RPMI8226 (cell line): Measurements from ENCODE around the gene CXCR4.

Experiments used
- DNase-seq: peaks from one replicate; pipeline ENCODE4 v3.0.0-alpha.2; 2015

Gene CXCR4

DNA sequence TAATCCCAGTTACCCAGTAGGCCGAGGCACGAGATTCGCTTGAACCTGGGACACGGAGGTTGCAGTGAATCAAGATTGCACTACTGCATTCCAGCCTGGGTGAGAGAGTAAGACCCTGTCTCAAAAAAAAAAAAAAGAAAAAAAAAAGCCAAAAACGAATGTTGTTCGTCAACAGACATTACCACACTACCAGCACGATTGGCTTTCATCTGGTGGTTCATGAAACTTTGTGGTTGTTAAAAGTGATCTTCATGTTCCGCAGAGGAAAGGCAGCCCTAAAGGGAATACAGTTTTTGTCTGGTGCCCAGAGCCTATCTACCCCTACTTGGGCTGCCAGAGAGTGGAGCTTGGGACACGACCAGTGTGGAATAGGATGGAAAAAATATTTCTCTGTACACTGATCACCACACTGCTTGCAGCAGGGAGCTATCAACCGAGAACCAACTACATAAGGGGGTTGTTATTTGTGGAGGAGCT, 13.6 kb upstream of the CXCR4 start:
- no peak for DNase-seq

DNA sequence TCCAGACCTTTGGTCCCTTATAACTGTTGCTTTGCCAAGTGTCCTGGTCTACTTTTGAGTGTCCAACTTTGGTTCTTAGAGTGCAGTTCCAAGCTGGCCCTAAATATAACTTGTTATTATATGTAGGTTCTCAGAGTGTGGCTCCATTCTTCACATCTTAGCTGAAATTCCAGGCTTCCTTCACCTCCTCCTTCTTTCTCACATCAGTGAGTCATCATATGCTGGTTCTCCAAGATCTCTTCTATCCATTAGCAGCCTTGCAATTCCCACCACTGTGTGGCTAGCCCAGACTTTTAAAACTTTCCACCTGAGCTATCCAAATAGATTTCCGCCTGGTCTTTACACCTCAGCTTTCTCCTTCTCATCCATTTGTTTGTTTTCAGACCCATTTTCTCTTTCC, 12.6 kb upstream of the CXCR4 start:
- no peak for DNase-seq

DNA sequence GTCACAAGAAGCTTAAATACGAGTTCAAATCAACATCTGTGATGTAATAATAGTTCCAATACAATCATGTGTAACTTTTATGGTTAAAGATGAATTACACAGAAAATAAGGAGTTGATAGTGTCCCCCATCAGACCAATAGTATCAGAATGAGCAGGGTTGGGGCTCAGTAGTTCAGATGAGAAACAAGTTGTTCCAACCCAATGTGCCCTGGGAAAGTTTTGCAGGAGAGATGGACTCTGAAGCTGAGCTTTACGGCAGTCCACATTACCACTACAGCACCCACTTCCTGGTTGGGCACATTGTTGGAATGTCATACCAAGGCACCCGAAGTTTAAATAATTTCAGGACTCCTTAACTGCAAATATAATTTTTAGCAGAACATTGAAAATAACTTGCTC, 12.1 kb upstream of the CXCR4 start:
- no peak for DNase-seq

DNA sequence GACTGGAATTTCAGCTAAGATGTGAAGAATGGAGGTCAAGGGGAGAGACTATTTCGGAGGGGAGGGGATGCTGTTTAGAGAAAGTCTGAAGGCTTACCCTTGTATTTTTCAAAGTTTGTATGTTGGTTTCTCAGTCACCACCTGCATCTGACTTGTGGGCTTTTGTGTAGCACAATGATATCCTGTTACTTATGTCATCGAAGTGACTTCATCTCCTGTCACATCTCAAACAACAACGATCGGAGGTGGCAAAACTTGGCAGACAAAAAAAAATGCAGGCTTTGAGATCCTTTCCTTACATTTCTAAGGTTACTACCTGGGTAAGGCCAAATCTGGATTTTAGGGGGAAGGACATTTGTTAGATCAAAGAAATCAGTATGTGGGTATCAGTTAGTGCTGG, 11.7 kb upstream of the CXCR4 start:
- no peak for DNase-seq

DNA sequence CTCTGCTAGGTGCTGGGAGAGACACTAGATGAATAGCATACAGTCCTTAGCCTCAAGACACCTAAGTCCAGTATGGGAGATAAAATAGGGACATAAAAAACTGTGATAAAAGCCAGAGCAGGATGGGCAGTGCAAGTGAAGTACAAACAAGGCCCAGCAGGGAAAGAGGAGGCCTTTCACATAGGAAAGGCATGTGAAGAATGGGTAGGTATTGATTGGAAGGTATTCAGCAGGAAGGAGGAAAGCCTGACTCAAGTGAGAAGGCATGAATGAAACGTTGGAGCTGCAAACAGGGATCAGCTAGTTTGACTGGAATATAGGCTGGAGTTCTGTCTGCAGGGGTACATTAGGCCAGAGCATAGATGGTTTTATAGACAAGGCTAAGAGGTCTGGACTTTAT, 11.0 kb upstream of the CXCR4 start:
- no peak for DNase-seq

DNA sequence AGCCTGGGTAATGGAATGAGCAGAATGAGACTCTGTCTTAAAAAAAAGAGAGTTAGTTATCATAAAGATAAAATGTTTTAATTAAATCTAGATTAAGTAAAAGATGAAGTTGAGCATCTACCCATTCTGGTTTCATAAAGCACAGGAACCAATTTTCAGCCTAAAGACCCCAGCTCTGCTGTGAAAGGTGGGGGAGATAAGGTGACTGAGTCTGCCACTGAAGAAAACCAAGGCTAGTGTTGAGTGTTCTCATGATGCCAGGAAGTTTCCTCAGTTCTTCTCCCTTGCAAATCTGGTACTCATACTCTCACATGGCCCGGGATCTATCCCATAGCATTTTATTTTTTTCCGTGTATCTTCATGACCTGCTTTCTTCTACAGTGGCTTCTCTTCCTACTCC, 10.4 kb upstream of the CXCR4 start:
- DNase-seq, result no peak

DNA sequence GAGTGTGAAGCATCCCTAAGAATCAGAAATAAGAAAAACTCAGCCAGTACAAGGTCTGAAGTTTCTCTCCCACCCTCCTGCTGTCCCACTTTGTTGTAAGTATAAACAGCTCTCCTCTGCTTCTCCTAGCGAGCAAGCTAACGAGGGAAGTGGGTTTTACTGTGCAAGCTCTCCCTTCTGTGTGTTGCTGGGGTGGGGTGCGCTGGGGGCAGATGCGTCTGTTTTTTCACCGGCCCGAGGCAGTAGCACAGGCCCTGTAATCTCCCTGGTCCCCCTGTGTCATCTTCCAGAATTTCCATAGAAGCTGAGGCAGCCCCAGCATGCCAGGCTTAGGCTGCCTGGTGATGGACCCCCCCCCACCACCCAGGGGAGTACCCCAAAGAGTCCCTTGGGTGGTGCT, 9.4 kb upstream of the CXCR4 start:
- no peak for DNase-seq

DNA sequence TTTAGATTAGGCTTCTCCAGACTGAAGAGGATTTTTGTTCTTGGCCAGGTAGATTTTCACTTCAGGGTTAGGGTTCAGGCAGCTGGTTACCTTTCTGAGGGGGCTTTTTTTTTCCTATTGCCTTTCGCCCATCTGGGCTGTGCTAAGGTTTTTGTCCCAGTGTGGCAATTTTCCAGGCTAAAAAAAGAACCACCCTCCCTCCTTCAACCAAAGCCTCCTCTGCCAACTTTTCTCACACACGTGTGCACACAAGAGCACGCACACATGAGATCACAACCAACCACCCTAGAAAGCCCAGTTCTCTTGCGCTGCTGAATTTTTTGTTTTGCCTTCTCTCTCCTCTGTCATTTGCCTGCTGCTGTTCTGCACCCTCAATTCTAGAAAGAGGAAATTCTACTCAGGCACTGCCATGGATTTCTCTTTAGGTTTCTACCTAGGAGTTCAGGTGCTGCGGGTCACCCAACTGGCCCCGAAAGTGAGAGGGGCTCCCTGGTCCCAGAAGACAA, 8.5 kb upstream of the CXCR4 start:
- no peak for DNase-seq

DNA sequence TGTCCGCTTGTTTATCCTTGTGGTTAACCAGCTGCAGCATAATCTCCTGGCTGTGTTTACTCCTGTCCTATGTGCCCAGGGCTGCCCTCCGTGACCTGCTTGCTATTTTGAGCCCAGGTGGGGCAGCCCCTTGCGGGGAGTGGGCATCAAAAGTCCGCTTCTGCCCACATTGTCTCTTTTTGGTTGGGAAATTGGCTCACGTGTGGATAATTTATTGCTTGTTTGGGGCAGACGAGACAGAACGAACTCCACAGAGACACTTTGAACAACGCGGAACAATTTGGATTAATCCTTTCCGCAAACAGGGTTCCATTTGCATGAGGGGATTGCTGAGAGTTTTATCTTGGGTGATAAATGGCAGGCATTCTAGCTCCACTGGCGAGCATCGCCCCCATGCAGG, 8.1 kb upstream of the CXCR4 start:
- DNase-seq, result no peak

DNA sequence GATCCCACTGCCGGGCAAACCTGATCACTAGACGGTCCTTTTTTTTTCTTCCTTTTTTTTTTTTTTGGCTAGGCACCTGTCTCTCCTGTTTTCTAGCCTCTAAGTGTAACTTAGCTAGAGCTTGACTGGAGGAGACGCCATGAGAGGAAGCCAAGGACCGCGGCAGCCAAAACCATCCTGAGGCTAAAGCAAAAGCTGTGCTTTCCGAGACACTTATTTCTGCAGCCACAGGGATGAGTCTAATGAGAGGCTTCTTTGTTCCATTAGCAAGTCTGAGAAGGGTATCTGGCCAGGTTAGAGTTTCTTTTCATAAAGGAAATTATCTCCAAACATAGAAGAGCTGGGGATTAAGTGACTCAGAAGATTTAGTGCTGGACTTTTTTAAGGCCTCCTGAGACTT, 7.3 kb upstream of the CXCR4 start:
- no peak for DNase-seq

DNA sequence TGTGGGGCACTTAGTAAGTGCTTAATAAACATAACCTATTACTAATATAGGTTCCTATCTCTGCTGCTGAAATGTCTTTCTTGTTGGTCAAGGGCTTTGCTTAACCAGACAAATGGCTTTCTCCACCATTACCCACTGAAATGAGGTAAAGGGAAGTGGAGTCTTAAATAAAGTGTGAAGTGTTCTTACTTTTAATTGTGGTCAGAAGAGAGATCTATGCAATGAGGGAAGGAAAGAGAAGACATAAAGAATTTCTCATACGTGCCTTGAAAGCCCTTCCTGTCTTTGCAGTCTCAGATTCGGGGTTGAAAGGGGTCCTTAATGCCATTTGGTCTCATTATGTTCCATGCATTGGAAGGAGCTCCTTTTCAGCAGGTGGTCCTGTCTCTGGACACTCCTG, 6.9 kb upstream of the CXCR4 start:
- no peak for DNase-seq

DNA sequence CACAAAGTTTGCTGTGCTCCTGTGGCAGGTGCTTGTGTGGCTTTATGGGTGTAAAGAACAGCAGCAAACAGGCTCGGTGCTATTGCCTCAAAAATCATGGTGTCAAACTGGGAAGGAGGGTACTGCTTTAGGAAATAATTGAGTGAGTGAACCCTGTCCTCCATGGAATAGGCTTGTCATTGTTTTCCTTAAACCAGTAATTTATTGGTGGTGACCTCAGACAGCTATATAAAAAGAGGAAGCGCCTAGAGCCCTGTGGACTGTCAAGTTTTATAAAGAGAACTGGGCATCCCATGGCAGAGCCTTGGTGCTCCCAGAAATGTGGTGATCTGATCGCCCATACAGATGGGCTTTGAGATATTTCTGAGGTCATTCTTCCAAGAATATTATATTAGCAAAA, 4.7 kb upstream of the CXCR4 start:
- no peak for DNase-seq

DNA sequence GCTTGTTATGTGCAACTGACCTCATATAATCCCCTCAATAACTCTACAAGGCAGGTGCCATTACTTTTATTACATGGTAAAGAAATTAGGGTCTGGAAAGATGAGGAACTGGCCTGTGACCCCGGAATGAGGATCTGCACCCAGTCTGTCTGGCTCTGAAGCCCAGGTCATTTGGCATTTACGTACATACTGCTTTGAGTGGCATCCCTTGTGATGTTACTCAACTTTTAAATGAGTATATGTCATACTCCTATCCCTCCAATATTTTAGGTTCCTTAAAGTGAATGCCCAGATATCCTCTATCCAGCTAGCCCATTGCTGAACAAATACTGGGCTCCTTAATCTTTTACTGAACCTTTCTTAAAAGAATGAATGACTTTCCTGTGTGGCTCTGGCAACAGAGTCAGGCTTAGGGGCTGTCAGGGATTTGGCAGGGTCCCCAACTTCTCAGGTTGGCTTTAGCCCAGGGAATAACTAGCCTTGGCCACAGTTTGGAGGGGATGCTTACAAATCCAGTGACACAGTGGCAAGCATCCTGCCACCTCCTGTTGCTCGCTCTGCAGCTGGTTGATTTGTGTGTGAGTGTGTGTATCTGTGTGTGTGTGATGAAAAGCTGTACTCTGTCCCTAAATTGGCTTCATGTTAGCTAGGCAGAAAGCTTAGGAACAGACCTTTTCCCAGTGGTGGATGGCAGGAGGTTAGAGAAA, 3.4 kb upstream of the CXCR4 start:
- no peak for DNase-seq

DNA sequence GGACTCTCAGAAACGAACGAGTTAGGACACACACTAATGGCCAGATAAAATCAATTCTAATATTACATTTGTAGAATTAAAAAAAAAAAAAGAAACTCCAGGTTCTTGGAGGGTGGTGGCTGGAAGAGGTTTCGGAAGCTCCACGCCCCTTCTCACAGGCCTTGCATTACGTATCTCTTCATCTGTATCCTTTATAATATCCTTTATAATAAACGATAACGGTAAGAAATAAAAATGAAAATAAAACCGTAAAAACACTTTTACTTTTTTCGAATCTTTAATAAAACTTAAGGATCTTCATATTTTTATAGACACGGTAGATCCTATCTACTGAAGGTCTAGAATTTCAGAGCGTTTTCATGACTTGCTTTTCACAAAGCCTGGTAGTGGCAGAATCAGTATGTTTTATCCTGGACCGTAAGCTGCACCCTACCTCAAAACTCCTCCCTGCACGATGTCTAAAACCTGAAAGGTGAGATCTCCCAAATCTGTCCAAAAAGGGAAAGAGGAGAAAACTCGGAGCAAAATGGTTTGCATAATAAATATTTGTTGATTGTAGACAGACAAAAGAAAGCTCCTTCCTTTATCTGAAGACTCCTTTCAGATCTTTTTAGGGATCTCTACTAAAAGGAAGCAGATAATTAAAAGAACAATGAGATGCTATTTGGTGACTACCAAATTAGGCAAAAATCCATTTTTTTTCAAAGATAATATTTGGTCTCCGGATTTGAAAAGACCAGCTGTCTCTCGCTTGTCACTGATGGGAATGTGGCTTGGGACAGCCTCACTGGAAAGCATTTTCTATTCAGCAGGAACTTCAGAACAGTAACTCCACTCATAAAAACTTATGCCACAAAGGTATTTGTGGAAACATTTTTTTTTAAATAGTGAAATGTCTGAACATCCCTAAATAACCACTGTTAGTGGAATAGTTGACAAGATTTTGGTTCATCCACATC, 2.0 kb upstream of the CXCR4 start:
- DNase-seq, result no peak

DNA sequence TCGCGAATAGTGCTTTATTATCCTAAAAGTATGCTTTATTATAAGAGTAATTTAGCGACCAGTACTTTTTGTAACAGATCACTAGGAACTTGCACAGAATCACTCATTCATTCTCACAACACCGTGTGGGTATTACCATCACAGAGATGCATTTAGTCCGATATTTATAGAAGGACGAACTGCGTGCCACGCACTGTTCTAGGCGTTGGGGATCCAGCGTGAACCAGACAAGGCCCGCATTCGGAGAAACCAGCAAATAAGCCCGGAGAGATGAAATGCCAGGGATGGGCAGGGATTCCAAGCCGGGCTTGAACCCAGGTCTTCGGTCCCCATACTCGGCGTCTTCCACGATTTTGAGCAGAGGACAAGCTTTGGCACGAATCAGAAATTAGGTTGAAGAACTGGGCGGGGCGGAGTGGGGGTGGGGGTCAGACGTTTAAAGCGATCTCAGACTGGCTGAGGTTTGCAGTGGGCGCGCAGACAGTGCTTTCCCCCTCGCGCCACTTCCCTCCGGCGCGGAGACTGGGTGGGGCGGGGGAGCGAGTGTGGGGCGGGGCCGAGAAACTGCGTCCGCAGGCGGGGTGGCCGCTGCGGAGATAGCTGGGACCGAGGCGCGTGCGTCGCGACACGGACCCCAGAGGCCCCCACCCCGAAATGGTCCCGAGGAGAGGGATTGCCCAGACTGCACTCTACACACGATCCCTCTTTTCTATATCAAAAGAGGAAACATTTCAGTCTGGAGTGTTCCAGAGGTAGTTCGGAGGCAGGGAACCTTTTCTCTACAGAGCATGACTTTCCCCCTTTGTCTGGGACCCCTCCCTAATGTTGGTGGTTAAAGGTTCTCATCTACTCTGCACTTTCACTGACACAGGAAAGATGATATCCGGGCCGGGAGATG, 1.1 kb upstream of the CXCR4 start:
- peak; percentile 63 for DNase-seq

DNA sequence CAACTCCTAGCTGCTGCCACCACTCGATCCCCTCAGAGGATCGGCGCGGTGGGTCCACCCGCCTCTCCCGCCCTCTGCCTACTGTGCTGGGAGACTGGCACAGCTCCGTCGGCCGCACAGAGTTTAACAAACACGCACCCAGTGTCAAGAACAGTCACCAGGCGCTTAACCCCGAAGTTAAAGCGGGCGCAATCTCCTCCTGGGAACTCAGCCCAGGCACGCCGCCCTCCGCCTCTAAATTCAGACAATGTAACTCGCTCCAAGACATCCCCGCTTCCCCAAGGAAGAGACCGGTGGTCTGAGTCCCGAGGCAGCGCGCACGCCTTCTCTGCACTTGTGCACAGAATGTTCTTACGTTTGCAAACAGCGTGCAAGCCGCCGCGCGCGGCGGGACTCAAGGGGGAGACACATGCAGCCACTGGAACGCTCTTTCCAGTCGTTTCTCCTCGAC, 533 bp downstream of the CXCR4 start:
- peak; percentile 79 for DNase-seq

DNA sequence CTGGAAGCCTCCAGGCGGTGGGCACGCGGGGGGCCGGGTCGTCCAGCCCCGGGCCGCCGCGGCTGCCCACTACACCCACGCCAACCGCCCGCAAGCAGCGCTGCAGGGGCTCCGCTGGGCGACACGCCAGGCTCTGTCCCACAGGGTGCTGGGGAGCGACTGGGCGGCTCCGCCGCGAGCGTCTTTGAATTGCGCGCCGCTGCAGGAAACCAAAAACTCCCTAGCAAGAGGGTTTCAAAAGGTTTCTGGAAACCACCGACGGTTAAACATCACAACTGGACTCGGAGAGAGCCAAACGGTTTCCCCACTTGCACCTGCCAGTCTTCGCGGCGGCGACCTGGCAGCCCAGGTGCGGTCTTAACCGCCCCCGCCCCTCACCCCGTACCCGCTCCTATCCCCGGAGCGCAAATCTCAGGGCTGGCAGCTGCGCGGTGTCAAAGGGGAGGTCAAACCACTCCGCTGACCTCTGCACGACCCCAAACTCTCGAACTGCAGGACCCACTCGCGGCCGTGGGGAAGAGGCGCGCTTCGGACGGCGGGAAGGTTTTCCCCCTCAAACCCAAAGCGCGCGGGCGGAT, 1.0 kb downstream of the CXCR4 start:
- DNase-seq, result peak; percentile 94

DNA sequence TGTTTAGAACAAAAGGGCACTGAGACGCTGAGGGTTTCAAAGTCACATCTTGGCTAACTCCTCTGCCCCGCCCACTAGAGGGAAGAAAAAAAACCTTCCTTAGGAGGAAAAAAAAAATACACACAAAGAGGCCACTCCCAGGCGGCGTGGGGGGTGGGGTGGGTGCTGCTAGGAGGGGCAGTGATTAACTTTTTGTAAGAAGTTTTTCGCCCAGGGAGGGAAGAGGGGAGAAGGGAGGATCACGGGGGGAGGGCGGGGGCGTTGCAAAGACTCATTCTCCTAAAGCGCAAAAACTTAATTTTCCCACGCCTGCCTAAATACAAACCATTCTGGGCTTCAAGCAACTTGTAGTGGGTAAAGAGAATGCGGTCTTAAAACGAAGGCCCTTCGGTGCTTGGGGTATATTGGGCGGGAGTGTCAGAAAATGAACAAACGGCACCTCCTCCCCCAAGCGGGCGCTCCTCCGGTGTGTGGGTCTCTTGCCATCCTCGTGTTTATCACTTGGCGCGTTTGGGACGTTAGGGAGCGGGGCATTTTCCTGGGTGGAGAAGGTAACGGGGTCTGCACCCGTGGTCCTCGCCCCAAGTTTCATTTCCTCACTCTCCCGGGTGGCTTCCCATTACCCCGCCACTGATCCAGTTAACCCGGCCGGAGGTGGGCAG, 1.7 kb downstream of the CXCR4 start:
- peak; percentile 76 for DNase-seq

DNA sequence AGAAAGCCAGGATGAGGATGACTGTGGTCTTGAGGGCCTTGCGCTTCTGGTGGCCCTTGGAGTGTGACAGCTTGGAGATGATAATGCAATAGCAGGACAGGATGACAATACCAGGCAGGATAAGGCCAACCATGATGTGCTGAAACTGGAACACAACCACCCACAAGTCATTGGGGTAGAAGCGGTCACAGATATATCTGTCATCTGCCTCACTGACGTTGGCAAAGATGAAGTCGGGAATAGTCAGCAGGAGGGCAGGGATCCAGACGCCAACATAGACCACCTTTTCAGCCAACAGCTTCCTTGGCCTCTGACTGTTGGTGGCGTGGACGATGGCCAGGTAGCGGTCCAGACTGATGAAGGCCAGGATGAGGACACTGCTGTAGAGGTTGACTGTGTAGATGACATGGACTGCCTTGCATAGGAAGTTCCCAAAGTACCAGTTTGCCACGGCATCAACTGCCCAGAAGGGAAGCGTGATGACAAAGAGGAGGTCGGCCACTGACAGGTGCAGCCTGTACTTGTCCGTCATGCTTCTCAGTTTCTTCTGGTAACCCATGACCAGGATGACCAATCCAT, 2.7 kb downstream of the CXCR4 start:
- no peak for DNase-seq

DNA sequence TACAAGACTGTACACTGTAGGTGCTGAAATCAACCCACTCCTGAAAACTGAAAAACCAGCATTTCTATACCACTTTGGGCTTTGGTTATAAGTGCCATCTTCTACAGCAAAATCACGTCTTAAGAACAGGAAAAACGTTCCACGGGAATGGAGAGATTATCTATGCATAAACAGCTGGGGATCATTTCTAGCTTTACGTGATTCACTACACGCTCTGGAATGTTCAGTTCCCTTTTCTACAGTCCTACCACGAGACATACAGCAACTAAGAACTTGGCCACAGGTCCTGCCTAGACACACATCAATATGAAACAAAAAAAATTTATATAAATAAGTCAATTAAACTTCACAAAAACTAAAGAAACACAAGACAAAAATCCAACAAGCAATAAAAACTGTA, 3.6 kb downstream of the CXCR4 start:
- DNase-seq, result no peak

DNA sequence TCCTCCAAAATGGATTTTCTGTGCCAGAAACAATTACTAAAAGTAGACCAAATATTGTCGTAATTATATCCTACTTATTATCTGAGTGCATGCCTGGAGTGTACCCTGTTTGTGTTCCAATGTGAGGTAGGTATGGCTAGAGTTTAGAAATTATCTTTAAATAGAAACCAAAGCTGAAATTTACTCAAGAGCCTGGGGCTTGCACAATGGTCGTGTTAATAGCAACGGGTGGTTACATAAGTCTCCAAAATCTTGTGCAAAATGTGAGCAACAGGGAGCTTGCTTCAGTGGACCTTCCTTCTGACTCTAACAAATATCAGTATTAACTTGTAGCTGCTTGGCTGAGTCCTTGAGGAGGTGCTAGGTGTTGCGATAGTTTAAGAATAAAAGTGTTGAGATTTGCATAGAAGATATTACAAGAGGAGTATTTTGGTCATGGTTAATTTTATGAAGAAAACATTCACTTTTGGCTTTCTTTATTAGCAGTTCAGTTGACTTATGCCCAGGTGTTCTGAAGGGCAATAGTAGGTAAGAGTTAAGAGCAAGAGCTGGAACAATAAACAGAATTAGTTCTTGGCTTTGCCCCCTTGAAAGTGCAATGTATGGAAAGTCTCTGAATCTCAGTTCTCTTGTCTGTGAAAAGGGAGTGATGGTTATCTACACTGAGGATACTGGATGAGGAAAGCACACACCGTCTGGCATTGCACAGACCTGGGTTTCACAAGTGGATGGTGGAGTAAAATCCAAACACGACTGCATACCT, 4.6 kb downstream of the CXCR4 start:
- DNase-seq, result no peak
